GM19468 (cell line): ENCODE measurements around the gene MYD88.
"Not testable (repeated sequence)": the region's sequence is repeated elsewhere in the genome, so short reads cannot be mapped to it uniquely, and the experiment has no call there.

Experiments used
- ATAC-seq: cut with Tn5 transposase; IDR thresholded peaks from one replicate; pipeline ENCODE4 v1.9.1; 2021; ENCODE audit warnings: mild to moderate bottlenecking, moderate library complexity, moderate number of reproducible peaks; ENCODE audit not compliant: unreplicated experiment; ENCODE audit errors: extremely low read depth

Gene MYD88

DNA sequence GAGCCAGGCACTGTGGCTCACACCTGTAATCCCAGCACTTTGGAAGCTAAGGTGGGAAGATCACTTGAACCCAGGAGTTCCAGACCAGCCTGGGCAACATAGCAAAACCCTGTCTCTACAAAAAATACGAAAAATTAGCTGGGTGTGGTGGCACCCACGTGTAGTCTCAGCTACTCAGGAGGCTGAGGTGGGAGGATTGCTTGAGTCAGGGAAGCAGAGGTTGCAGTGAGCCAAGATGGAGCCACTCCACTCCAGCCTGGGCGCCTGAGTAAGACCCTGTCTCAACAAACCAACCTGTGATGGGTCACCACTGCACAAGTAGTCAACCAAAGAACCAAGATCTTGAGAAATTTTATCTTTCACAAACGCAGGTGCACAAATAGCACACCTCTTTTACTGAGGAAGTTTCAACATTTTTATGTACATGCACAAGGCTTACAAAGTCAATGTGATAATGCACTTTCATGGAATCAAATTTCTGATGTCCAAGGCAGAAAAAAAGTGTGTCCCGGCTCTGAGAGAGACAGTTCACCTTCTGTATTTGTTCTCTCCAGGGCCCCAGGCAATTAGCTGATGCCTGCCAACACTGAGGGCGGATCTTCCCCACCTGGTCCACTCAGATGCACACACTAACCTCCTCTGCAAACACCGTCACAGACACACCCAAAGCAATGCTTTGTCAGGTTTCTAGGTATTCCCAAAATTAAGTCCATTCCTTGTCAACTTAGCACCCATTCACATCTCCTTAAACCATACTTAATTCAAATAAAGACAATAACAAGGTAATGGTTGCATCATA lies 13.9 kb upstream of the MYD88 start:
- no peak for ATAC-seq

DNA sequence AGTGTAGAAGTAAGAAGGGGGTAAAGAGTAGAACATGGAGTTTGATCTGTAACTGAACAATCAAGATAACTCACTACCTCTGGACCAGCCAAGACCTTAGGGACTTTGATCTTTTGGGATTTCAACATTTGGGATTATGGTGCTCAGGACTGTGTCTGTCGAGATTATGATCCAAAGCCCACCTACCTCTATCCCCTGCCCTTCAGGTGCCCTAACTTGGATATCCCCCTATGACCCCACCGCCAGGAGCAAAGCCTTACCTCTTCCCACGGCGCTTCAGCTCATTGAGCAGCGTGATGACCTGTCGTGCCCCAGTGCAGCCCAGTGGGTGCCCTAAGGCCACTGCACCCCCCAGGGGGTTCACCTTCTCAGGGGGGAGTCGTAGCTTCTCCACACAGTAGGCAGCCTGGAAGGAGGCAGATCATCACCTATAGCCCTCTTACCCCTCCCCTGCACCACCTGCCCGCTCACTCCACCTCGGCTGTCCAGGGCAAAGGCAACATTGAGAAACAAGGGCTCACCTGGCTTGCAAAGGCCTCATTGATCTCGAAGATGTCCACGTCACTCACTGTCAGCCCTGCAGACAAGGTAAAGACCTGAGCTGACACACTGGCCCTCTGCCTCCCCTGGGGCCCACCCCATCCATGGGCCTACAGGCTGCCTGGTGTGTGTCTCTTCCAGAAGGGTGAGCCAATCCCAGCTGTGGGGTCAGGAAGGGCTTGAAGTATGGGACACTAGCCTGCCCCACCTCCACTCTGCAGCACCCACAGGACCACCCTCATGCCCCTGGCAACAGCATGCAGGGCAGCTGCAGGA lies 12.9 kb upstream of the MYD88 start:
- no peak for ATAC-seq

DNA sequence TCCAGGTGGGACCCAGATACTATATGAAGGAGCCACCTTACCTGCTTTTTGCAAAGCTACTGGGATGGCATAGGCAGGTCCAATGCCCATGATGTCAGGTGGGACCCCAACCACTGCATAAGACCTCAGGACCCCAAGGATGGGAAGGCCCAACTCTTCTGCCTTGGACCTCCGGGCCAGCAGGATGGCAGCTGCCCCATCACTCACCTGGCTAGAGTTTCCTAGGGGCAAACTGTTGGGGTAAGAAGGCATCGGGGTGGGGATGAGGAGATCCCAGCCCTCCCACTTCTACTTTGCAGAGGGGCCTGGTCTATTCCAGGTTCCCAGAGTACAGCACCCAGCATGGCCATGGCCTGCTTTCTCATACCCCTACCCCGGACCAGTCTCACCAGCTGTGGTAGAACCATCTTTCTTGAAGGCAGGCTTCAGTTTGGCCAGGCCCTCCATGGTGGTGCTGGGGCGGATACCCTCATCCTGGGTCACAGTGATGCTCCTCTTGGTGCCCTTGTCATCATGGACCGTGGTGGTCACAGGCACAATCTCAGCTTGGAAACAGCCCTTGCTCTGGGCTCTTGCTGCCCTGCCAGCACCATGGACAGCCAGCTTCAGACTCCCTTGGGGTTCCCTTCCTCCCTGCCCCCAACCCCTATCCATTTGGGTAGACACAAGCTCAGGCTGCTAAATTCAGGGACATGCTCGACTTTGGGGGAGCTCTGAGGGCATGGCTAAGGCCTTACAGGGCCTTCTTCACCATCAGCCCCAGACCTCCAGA lies 12.2 kb upstream of the MYD88 start:
- ATAC-seq = no peak

DNA sequence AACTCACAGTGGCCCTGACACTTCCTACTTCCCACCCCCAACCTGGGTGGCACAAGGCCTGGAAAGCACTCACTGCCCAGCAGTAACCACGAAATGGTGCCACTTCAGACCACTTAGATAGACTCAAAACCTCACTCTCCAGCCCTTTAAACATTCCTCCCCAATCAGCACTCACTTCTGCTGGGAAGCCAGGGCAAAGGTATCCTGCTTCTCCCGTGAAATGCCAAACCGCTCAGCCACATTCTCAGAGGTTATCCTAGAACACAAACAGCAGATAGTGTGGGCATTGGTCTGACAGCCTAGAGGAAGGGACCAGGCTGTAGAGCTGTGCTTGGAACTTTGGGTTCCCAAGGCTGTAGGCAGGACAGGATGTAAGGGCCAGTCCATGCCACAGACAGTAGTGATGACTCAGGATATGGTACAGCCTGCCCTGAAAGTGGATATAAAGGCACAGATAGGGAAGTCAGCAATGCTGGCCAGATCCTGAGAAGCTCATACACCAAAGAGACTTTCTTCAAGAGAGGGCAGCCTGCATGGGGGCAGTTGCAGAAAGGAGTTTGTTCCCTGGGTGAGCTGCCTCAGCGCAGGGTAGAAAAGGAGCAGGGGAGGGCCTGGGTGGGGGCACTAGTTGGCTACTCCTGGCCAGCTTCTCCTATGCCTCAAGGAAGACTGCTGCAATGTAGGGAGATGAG lies 10.7 kb upstream of the MYD88 start:
- ATAC-seq = no peak

DNA sequence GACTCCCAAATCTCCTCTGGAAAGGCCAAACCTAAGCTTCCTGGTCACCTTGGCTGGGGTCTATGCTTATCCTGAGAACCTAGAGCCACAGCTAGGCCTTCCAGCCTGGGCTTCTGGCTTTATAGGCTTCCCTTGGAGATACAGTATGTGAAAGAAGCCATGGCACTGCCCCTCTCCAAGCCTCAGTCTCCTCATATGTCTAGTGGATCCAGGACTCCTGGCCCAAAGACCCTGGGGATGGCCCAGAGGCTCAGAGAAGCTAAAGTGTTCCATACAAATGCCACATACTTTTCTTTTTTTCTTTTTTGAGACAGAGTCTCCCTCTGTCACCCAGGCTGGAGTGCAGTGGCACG lies 10.2 kb upstream of the MYD88 start:
- no peak for ATAC-seq

- no peak for ATAC-seq
Observed at GRCh38 chr3:38129058-38129457, 9.4 kb upstream of the MYD88 start.

GRCh38 chr3:38130631-38131065 lies 7.8 kb upstream of the MYD88 start:
- ATAC-seq = no peak

DNA sequence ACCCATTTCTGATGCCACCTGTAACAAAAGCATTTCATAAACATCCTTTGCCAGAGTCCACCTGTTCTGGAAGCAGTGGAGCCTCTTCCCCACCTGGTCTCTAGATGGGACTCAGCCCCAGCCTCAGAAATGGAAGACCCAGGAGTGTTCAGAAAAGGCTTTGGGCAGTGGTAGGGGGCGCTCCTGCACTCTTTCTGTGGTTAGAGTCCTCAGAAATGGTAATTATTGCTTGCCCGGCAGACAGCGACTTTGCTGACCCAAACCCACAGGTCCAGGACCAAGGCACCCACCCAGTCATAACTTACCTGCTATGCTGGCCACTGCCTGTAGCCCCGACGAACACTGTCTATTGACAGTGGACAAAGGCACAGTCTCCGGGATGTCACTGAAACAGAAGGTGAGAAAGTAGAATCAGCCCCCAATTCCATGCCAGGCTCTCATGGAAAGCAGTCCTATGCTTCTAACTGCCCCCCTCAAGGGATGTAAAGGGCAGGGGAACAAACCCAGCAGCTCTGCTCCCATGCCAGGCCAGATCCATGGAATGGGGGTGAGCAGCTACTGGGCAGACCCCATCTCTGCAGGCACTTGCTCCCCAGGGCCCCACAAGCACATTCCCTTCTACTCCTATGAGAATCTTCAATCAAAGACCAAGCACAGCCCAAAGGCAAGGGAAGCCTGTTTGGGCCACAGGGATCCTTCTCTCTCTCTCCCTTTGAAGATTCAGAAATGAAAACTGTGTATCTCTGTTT lies 6.7 kb upstream of the MYD88 start:
- ATAC-seq = no peak

GRCh38 chr3:38133209-38133556 lies 5.3 kb upstream of the MYD88 start:
- ATAC-seq = no peak

GRCh38 chr3:38133557-38134405 lies 4.7 kb upstream of the MYD88 start:
- ATAC-seq = no peak

DNA sequence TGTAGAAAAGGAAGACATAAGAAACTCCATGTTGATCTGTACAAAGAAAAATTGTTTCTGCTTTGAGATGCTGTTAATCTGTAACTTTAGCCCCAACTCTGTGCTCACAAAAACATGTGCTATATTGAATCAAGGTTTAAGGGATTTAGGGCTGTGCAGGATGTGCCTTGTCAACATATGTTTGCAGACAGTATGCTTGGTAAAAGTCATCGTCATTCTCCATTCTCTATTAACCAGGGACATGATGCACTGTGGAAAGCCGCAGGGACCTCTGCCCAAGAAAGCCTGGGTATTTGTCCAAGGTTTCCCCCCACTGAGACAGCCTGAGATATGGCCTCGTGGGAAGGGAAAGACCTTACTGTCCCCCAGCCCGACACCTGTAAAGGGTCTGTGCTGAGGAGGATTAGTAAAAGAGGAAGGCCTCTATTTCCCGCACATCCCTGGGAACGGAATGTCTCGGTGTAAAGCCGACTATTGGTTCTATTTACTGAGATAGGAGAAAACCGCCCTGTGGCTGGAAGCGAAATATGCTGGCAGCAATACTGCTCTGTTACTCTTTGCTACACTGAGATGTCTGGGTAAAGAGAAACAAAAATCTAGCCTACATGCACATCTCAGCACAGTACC lies 3.8 kb upstream of the MYD88 start:
- ATAC-seq = not testable (repeated sequence)

DNA sequence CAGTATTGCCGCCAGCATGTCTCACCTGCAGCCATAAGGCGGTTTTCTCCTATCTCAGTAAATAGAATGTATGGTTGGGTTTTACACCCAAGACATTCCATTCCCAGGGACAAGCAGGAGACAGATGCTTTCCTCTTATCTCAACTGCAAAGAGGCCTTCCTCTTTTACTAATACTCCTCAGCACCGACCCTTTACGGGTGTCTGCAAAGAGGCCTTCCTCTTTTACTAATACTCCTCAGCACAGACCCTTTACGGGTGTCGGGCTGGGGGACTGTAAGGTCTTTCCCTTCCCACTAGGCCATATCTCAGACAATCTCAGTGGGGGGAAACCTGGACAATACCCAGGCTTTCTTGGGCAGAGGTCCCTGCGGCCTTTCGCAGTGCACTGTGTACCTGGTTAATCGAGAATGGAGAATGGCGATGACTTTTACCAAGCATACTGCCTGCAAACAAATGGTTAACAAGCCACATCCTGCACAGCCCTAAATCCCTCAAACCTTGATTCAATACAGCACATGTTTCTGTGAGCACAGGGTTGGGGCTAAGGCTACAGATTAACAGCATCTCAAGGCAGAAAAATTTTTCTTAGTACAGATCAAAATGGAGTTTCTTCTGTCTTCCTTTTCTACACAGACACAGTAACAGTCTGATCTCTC lies 2.7 kb upstream of the MYD88 start:
- not testable (repeated sequence) for ATAC-seq

- no peak for ATAC-seq
Observed at GRCh38 chr3:38136393-38136776, 2.1 kb upstream of the MYD88 start.

DNA sequence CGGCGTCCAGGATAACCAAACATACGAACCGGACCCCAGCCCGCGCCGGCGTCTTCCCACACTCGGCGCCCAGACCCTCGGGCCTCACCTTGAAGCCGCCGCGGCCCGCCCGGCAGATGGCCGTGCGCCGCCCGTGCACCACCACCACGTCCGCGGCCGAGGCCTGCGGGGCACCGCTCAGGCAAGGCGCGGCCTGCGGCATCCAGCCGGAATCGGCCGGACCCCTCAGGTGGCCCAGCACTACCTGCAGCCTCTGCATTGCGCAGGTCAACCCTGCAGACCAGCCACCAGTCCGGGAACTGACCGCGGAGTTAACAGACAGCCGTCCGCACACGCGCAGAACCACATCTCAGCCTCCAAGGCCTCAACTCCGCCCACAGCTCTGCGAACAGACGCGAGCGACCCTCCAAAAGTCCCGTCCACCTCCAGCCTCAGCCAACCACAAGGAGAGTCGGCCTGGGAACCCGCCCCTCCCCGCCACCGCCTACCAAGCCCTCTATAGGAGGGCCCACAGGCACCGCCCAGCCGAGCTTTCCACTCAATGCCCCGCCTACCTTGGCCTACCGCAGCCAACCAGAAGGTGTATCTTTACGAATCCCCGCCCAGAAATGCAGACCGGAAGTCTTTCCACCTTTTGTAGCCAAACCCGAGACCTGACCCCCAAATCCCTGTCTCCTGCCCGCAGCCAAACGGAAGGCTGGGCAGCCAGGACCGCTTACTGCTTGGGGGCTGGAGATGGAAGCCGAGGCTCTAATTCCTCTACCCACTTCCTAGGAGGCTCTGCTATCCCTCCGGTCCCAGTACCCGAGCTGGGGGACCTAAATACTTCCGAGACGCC lies 1.5 kb upstream of the MYD88 start, which contains the start of gene ACAA1:
ACAA1 (minus strand) TSS at position 351 of the 838 bp plus-strand sequence; CDS start at position 259, 92 bp downstream.
- ATAC-seq = peak; percentile 82

DNA sequence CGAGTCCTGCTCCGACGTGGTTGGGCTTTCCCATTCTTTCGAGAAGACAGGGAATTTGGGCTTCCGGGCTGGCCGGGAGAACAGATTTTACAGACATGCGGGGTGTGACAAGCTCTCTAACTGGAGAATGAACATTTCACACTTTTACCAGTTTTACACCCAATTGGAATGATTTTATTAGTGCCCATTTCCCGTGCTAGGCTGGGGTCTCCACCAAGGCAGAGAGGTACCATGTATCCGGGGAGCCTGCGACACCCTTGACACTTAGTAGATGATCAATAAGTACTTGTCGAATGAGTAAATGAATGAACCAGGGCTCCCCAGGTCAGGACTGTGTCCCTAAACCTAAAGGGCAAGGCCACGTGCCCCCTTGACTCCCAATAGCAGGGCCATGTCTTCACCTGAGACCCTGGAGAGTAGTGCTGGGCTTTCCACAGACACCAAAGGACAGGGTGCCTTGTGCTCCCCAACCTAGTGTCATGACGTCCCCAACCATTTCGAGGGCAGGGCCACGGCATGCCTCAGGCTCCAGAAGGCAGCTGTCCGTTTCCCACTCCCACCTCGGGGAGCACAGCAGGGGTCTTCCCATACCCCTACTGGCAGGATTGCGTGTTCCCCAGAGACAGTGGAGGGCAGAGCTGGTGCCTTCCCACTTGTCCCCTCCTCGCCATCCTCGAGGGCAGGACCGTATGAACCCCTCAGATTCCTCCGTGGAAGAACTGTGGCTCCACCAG lies 679 bp upstream of the MYD88 start:
- ATAC-seq = no peak

GRCh38 chr3:38139191-38139590 lies 730 bp downstream of the MYD88 start:
- ATAC-seq = no peak
